PC-3 (cell line): ENCODE measurements around the gene ARL6IP6. TPM values are rescaled to one million over a fixed set of nuclear protein-coding genes. Genes with fewer than 3 reads are reported as not detected.
"Not testable (repeated sequence)": the region's sequence is repeated elsewhere in the genome, so short reads cannot be mapped to it uniquely, and the experiment has no call there.

ENCODE experiments used
- ATAC-seq: fragments of 200-7000 bp; cut with Tn5 transposase; 2 replicates; pipeline ENCODE4 v1.9.1; 2020; ENCODE audit warnings: mild to moderate bottlenecking, moderate library complexity
- BruUV-seq: library from RNA; stranded (reverse); fragments of 400-500 nt; replicated peaks from 2 replicates; lab custom pipeline; 2021; lab: Mats Ljungman, UMichigan
- CTCF ChIA-PET: fragments of 300-600 bp; sonication (Branson Sonifier 250); formaldehyde crosslinking; loops from one replicate; lab custom pipeline; 2022; ENCODE audit warnings: antibody characterized with exemption; lab: Charles Lee
- POLR2A ChIA-PET: fragments of 300-600 bp; sonication (Branson Sonifier 250); formaldehyde crosslinking; loops from one replicate; lab custom pipeline; 2022; ENCODE audit warnings: antibody characterized with exemption; ENCODE audit not compliant: unreplicated experiment; lab: Charles Lee
- DNase-seq: peaks from one replicate; pipeline ENCODE4 v3.0.0-alpha.2; 2015
- H2AFZ ChIP-seq: fragments of 300-600 bp; sonication (generic); 2 replicates; pipeline ENCODE4 v1.6.0; 2016; ENCODE audit warnings: antibody characterized with exemption, low read length
- H3F3A ChIP-seq: fragments of 300-600 bp; sonication (generic); one replicate; pipeline ENCODE4 v1.6.0; 2017; ENCODE audit warnings: antibody characterized with exemption, low read length, control low read depth, mild to moderate bottlenecking; ENCODE audit not compliant: unreplicated experiment
- H3K27ac ChIP-seq: fragments of 300-600 bp; sonication (generic); 2 replicates; pipeline ENCODE4 v1.5.1; 2016; ENCODE audit warnings: mild to moderate bottlenecking, low read length
- H3K27me3 ChIP-seq: fragments of 300-600 bp; sonication (generic); 2 replicates; pipeline ENCODE4 v1.6.1; 2016; ENCODE audit warnings: low read length, mixed read lengths
- H3K36me3 ChIP-seq: fragments of 300-600 bp; sonication (generic); 2 replicates; pipeline ENCODE4 v1.6.1; 2016; ENCODE audit warnings: low read depth, mixed run types, low read length, mixed read lengths
- H3K4me1 ChIP-seq: fragments of 300-600 bp; sonication (generic); 2 replicates; pipeline ENCODE4 v1.5.1; 2016; ENCODE audit warnings: low read length; ENCODE audit not compliant: insufficient read depth
- H3K4me2 ChIP-seq: fragments of 300-600 bp; sonication (generic); 2 replicates; pipeline ENCODE4 v1.6.0; 2016; ENCODE audit warnings: low read length
- H3K4me3 ChIP-seq: fragments of 300-600 bp; sonication (generic); 2 replicates; pipeline ENCODE4 v1.5.1; 2016; ENCODE audit warnings: mild to moderate bottlenecking, low read length, mixed read lengths
- H3K79me2 ChIP-seq: fragments of 300-600 bp; sonication (generic); 2 replicates; pipeline ENCODE4 v1.6.1; 2017; ENCODE audit warnings: low read length, mixed read lengths
- H3K9ac ChIP-seq: fragments of 300-600 bp; sonication (generic); 2 replicates; pipeline ENCODE4 v1.6.0; 2016; ENCODE audit warnings: mild to moderate bottlenecking, low read length
- H3K9me2 ChIP-seq: fragments of 300-600 bp; sonication (generic); replicated peaks from 2 replicates; pipeline ENCODE4 v1.6.1; 2016; ENCODE audit warnings: mixed run types, low read length, mixed read lengths
- H3K9me3 ChIP-seq: fragments of 300-600 bp; sonication (generic); 2 replicates; pipeline ENCODE4 v1.6.1; 2016; ENCODE audit warnings: low read length, mixed read lengths
- H4K20me1 ChIP-seq: fragments of 300-600 bp; sonication (generic); 2 replicates; pipeline ENCODE4 v1.6.1; 2016; ENCODE audit warnings: low read length, mixed read lengths
- EZH2 ChIP-seq: fragments of 300-600 bp; sonication (generic); IDR thresholded peaks from one replicate; pipeline ENCODE4 v1.6.1; 2017; ENCODE audit warnings: antibody characterized with exemption, mild to moderate bottlenecking, low read length; ENCODE audit not compliant: unreplicated experiment
- EZH2phosphoT487 ChIP-seq: fragments of 300-600 bp; sonication (generic); IDR thresholded peaks from 2 replicates; pipeline ENCODE4 v1.6.1; 2018; ENCODE audit warnings: mild to moderate bottlenecking, antibody characterized with exemption, low read length, borderline replicate concordance
- intact Hi-C: fragments of 100-400 bp; cut with micrococcal nuclease; formaldehyde crosslinking; loops from 2 replicates; pipeline ENCODE4 v1.9.0; 2023
- total RNA-seq: library from RNA; depleted of rRNA; stranded (reverse); fragments of >200 nt; gene quantifications from 2 replicates; pipeline ENCODE4 v1.2.3, GENCODE V29; 2014
- TF ChIP-seq, protein P1 (sequence below): fragments of 300-600 bp; sonication (generic); conservative IDR thresholded peaks from 2 replicates; pipeline ENCODE4 v1.5.1; 2017; ENCODE audit warnings: antibody characterized with exemption, low read depth, mild to moderate bottlenecking, low read length

ARL6IP6 gene
- total RNA-seq, 1 experiment from 2014 or later = 19.0 TPM

DNA sequence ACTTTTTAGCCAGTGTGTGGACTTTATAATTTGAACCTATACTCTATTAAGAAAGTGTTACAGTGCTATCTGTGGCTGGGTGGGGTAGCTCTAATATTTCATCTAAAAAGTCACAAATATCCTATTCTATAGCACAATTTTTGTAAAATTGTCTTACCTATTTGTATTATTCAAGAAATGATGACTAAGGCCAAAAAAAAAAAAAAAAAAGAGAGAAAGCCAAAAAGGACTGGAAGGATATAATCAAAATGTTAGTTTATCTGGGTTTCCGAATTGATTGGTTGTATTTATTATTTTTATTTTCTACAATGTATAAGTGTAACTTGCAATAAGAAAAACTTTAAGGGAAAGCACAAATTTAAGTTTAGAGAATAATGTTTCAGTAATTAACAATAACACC, 5.5 kb downstream of the ARL6IP6 start:
- no peak for DNase-seq
- ATAC-seq = no peak
- Histone ChIP-seq H3K9ac (no peak overlapping the region), H3F3A (no peaks in the 10 kb centered on the region), H3K27me3 (no peaks in the 10 kb centered on the region), H2AFZ (no peak overlapping the region), H3K27ac (no peak overlapping the region), H3K4me3 (no peak overlapping the region), H3K79me2 (peaks cover 35% of the 10 kb centered on the region), H4K20me1 (peaks cover 5% of the 10 kb centered on the region; the same call in 1 of the 2 replicates), H3K36me3 (peaks cover 4% of the 10 kb centered on the region; the same call in 1 of the 2 replicates), H3K9me2 (no peaks in the 10 kb centered on the region), H3K9me3 (no peaks in the 10 kb centered on the region), H3K4me2 (no peak overlapping the region), H3K4me1 (peaks cover 14% of the 10 kb centered on the region)
- TF ChIP-seq EZH2 (no peak), EZH2phosphoT487 (no peak)
- TF ChIP-seq, protein P1, sequence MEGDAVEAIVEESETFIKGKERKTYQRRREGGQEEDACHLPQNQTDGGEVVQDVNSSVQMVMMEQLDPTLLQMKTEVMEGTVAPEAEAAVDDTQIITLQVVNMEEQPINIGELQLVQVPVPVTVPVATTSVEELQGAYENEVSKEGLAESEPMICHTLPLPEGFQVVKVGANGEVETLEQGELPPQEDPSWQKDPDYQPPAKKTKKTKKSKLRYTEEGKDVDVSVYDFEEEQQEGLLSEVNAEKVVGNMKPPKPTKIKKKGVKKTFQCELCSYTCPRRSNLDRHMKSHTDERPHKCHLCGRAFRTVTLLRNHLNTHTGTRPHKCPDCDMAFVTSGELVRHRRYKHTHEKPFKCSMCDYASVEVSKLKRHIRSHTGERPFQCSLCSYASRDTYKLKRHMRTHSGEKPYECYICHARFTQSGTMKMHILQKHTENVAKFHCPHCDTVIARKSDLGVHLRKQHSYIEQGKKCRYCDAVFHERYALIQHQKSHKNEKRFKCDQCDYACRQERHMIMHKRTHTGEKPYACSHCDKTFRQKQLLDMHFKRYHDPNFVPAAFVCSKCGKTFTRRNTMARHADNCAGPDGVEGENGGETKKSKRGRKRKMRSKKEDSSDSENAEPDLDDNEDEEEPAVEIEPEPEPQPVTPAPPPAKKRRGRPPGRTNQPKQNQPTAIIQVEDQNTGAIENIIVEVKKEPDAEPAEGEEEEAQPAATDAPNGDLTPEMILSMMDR = no peak
- ChIA-PET CTCF (no interaction called here), POLR2A (no interaction called here)
- intact Hi-C loops = no loop called here
- BruUV-seq = no TSS peak

DNA sequence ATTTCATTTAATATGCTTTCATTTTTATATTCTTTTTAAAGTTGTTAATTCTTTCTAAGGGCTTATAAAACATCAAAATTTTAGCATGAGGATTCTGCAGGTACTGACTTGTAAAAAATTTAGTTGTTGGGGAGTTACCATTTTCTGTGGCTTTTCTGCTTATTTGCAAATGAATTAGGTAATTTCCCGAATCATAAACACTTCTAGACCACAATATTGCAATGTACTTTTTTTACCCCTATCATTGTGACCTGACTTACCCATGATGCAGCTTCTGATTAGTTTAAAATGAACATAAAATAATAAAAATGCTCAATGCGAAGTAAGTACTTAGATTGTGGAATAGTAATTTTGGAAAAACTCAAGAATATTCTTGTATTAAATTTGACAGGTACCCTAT, 11.4 kb downstream of the ARL6IP6 start:
- DNase-seq = no peak
- Histone ChIP-seq H3K9me2 (no peaks in the 10 kb centered on the region), H3K9me3 (no peaks in the 10 kb centered on the region), H3K27ac (no peak overlapping the region), H3K9ac (no peak overlapping the region), H3K36me3 (peaks cover 4% of the 10 kb centered on the region; the same call in 1 of the 2 replicates), H3K27me3 (no peaks in the 10 kb centered on the region), H3K4me1 (peaks cover 11% of the 10 kb centered on the region; the same call in 1 of the 2 replicates), H3K79me2 (no peaks in the 10 kb centered on the region; the same call in 1 of the 2 replicates), H3K4me2 (no peak overlapping the region), H4K20me1 (peaks cover 6% of the 10 kb centered on the region; the same call in 1 of the 2 replicates), H3K4me3 (no peak overlapping the region), H2AFZ (no peak overlapping the region), H3F3A (no peaks in the 10 kb centered on the region)
- no peak for TF ChIP-seq EZH2
- TF ChIP-seq, protein P1 = no peak
- TF ChIP-seq EZH2phosphoT487 = no peak
- ChIA-PET POLR2A (interaction anchor here (0.7 kb wide), 1 partner anchor 205 kb away, joined by 5 read pairs; no protein-coding TSS in a partner anchor), CTCF (no interaction called here)
- intact Hi-C loops = loop anchor here (10.0 kb wide), 1 partner anchor 695 kb away; no protein-coding TSS in a partner anchor
- ATAC-seq = no peak
- no TSS peak for BruUV-seq

DNA sequence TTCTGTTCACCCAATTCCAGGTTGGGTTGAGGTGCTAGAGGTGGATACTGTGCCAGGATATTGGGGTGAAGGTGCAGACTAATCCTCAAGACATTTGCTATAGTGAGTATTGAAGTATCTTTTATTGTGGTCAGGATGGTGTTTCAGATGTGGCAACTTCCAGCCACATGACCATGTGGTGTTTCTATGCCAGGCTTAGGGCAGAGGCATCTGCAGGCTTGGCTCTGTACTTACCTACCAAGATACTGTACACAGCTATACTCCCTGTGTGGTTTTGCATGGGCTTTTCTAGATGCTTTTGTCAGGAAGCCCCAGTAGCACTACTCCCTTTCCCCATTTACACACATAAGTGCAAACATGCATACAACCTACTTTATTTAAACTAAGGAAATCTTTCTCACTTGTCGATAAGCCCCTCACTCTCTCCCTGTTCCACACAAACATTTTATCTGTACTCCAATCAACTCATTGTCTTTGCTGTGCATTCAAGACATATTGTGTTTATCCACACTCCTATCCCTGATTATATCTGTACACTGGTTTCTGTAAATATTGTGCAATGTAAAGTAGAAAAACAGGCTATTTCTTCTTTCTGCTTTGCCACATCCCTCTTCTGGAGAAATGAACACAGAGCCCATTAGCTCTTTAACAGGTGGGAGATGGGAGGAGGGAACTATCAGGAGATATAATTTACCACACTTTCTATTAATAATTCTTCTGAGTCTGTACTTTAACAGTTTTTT, 12.3 kb downstream of the ARL6IP6 start:
- Histone ChIP-seq H3K4me2 (no peak overlapping the region), H3K79me2 (no peaks in the 10 kb centered on the region; the same call in 1 of the 2 replicates), H3K4me1 (peaks cover 11% of the 10 kb centered on the region; the same call in 1 of the 2 replicates), H3K27me3 (no peaks in the 10 kb centered on the region), H3K27ac (no peak overlapping the region), H3K9ac (no peak overlapping the region), H3K9me3 (no peaks in the 10 kb centered on the region), H3K9me2 (no peaks in the 10 kb centered on the region), H3K4me3 (no peak overlapping the region), H2AFZ (no peak overlapping the region), H3F3A (no peaks in the 10 kb centered on the region), H3K36me3 (peaks cover 10% of the 10 kb centered on the region; the same call in 1 of the 2 replicates), H4K20me1 (peaks cover 6% of the 10 kb centered on the region; the same call in 1 of the 2 replicates)
- ATAC-seq (no peak), DNase-seq (peak; percentile 19)
- no TSS peak for BruUV-seq
- CTCF ChIA-PET = no interaction called here
- intact Hi-C loops = loop anchor here (10.0 kb wide), 1 partner anchor 696 kb away; no protein-coding TSS in a partner anchor
- POLR2A ChIA-PET = no interaction called here
- TF ChIP-seq, protein P1 = no peak
- TF ChIP-seq EZH2phosphoT487 (no peak), EZH2 (no peak)

DNA sequence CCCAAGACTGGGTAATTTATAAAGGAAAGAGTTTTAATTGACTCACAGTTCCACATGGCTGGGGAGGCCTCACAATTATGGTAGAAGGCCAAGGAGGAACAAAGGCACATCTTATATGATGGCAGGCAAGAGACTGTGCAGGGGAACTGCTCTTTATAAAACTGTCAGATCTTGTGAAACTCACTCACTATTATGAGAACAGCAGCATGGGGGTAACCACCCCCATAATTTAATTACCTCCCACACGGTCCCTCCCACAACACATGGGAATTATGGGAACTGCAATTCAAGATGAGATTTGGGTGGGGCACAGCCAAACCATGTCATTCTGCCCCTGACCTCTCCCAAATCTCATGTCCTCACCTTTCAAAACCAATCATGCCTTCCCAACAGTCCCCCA, 19.1 kb downstream of the ARL6IP6 start:
- H3K4me3 ChIP-seq, ATAC-seq, DNase-seq, H3K9me2 ChIP-seq, H3K27ac ChIP-seq, H2AFZ ChIP-seq, CTCF ChIA-PET, BruUV-seq, H3K9me3 ChIP-seq, H3K9ac ChIP-seq, H4K20me1 ChIP-seq, H3F3A ChIP-seq, H3K4me2 ChIP-seq, H3K27me3 ChIP-seq, H3K79me2 ChIP-seq, POLR2A ChIA-PET, H3K4me1 ChIP-seq: not testable (repeated sequence)
- peaks cover 24% of the 10 kb centered on the region for H3K36me3 ChIP-seq
- intact Hi-C loops = loop anchor here (10.0 kb wide), 1 partner anchor 703 kb away; no protein-coding TSS in a partner anchor
